HG03460 (cell line): Measurements from ENCODE around the gene SEMA3D.
"Not testable (repeated sequence)": the region's sequence is repeated elsewhere in the genome, so short reads cannot be mapped to it uniquely, and the experiment has no call there.

Source experiments
- ATAC-seq: cut with Tn5 transposase; IDR thresholded peaks from one replicate; pipeline ENCODE4 v1.9.1; 2021; ENCODE audit not compliant: unreplicated experiment

The SEMA3D gene

GRCh38 chr7:85000735-85001350 lies 186.0 kb downstream of the SEMA3D start:
- no peak for ATAC-seq

- no peak for ATAC-seq
These were observed 187.4 kb downstream of the SEMA3D start for GRCh38 chr7:84999450-84999849.

- no peak for ATAC-seq
These were observed 188.2 kb downstream of the SEMA3D start for GRCh38 chr7:84998665-84999064.

GRCh38 chr7:84997626-84998025 lies 189.2 kb downstream of the SEMA3D start:
- ATAC-seq = no peak

GRCh38 chr7:84992954-84993353 lies 193.9 kb downstream of the SEMA3D start:
- not testable (repeated sequence) for ATAC-seq

DNA sequence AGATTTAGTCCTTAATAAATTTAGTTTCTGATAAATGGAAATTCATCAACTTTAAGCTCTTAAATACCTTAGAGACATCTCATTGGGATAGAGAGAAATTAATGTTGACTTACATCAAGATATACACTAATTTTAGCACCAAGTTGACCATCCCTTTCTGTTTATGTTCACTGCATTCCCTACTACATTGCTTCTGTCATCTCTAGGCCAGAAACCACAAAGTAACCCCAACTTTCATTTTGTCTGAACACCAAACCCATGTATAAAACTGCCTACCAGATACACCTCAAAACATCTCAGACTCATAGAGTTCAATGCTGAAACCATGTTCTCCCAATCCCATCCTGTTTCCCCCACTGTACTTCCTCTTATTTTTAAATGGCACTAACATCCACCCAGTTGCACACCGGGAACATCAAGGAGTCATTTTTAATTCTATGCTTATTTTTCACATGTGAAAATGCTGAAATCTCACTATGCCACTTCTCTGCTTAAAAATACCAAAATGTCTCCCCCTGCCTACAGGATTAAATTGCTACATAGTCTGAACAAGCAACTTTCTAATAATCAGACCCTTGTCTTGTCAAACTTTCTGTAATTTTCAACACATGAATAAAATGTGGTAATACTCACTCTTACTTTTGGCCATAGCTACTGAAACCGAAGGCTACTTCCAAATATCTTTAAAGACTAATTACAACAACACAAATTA lies 201.6 kb downstream of the SEMA3D start:
- ATAC-seq = no peak

GRCh38 chr7:84982199-84982598 lies 204.7 kb downstream of the SEMA3D start:
- ATAC-seq = no peak

- no peak for ATAC-seq
These were observed 205.5 kb downstream of the SEMA3D start for GRCh38 chr7:84981055-84981976.

DNA sequence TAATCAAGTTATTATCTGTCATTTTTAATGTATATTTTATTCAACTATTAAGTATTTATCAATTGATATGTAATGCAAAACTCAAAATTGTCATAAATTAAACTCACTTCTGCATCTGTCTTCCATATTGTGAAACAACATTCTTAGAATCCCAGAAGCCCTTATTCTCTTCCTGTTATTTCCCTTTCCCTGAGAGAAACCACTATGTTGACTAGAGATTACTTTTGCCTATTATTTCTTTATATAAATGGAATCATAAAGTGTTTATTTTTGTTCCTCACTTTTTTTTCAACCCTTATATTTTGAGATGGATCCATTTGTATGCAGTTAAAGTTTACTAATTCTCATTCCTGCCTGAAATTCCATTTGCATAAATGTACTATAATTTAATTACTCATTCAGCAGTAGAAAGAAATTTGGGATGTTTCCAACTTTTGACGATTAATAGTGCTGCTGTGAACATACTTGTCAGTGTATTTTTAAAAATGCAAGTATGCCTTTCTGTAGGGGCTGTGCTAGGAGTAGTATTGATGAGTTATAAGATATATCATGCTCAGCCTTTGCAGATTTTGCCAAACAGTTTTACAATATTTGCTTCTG lies 211.2 kb downstream of the SEMA3D start:
- ATAC-seq = no peak

DNA sequence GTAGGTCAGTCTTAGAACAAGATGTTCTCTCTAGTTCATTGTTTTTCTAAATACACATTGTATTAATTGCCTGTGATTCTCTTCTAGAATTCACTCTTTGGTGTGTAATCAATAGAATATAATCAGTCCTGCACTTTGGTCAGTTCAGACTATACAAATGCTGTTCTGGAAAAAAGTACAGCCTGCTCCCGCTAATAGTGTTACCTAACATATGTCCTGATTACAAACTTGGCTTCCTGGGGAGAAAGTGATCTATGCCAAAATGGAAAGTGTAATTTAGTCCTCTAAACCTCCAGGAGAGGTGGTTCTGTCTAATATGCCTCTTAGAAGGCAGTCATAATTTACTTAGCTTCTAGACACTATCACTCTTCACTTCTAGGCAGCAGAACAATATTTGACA lies 215.5 kb downstream of the SEMA3D start:
- no peak for ATAC-seq

GRCh38 chr7:84970670-84971069 lies 216.2 kb downstream of the SEMA3D start:
- ATAC-seq = no peak

GRCh38 chr7:84953234-84953633 lies 233.6 kb downstream of the SEMA3D start:
- no peak for ATAC-seq

DNA sequence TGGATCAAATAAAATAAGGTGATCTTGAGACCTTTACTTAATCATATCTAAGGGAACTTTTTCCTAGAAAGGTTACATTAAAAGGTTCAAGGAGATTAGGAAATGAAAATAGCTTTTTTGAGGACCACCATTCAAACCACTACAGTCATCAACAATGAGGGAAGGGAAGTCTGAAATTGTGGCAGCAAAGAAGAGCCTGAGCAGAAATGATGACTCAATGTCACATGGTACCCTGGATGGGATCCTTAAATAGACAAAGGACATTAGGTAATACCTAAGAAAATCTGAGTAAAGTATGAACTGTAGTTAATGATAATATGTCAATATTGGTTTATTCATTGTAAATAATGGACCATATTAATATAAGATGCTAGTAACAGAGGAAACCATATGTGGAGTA lies 236.0 kb downstream of the SEMA3D start:
- ATAC-seq = no peak

DNA sequence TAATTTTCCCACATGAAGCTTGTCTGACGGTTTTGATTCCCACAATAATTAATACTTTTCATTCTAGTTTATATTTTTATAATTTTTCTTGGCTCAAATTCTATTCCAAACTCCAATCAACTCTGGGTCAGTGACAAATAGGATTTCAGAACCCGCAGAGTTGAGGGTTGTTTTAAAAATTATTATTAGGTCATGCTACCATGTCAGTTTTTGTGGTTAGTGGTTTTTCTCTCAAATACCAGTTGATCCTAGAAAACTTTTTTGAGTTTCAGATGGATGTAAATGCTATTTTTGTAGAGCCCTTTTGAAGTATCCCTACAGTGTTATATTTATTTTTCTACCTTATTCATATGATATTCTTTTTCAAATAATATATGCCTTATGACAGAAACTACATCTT lies 237.4 kb downstream of the SEMA3D start:
- ATAC-seq = no peak

- no peak for ATAC-seq
These were observed 237.8 kb downstream of the SEMA3D start for GRCh38 chr7:84949067-84949466.

DNA sequence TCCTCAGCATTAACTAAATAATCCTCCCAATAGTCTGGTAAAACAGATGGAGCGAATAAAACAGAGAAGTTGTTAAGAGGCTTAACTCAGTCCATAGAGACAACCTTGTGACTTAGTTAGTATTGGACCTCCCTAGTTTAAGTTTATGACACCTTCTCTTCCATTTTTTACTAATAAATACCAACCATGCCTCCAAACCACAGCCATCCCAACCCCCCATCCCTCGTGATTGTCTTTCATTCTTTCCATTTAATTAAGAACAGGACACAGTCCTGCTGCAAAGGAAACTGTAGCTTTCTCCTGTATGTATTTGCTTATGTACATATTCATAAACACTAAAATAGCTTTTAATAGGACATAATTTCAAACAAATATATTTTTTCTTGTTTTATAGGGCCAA lies 238.2 kb downstream of the SEMA3D start:
- no peak for ATAC-seq

DNA sequence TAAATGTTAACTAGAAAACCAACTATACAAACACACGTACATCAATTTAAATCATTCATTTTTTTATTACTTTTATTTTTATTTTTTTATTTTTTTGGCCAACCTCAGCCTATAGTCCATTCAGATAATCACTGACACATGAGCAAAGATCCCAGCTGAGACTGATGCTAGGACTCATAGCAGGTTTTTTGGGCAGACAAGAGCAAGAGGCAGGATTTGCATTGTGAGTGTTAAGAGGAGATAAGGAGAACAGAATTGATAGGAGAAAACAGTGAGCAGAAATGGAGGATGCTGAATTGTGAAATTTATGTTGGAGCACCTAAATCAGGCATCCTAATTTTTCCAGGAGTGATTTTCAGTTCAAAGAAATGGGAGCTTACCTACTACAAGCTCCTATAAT lies 240.3 kb downstream of the SEMA3D start:
- ATAC-seq = no peak
